ENCODE data around the gene LIPI.

DNA sequence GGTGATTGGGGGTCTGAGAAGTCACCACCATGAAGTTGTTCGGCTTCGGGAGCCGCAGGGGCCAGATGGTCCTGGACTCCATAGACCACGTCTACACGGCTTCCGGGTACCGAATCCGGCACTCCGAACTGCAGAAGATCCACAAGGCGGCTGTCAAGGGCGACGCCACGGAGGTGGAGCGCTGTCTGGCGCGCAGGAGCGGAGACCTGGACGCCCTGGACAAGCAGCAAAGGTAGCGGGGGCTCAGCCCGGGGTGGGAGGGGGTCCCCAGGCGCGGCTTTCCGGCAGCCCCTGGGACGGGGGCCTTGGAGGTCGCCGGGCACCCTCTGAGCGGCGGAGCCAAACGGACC lies 146.5 kb downstream of the LIPI start:
- TF ChIP-seq, protein P1, sequence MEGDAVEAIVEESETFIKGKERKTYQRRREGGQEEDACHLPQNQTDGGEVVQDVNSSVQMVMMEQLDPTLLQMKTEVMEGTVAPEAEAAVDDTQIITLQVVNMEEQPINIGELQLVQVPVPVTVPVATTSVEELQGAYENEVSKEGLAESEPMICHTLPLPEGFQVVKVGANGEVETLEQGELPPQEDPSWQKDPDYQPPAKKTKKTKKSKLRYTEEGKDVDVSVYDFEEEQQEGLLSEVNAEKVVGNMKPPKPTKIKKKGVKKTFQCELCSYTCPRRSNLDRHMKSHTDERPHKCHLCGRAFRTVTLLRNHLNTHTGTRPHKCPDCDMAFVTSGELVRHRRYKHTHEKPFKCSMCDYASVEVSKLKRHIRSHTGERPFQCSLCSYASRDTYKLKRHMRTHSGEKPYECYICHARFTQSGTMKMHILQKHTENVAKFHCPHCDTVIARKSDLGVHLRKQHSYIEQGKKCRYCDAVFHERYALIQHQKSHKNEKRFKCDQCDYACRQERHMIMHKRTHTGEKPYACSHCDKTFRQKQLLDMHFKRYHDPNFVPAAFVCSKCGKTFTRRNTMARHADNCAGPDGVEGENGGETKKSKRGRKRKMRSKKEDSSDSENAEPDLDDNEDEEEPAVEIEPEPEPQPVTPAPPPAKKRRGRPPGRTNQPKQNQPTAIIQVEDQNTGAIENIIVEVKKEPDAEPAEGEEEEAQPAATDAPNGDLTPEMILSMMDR (conservative IDR thresholded peaks at IDR 0.05 in 1 of 2, IDR thresholded peaks at IDR 0.05 in 1 of 2; ENCODE audit: low read depth in 1 of 2, low read length in 2 of 2): no peak
- no peak for TF ChIP-seq EZH2 (IDR thresholded peaks at IDR 0.05; ENCODE audit: low read length, missing control alignments)

Measured in fibroblast of lung (primary cell).